ENCODE measurements around the gene SBK3. TPM values are rescaled to one million over a fixed set of nuclear protein-coding genes. Genes with fewer than 3 reads are reported as not detected.

SBK3 gene
- total RNA-seq, 6 experiments from 2014 or later, result 0.33 to 0.56 TPM; not detected in 4

- no peak for TF ChIP-seq CTCF (IDR thresholded peaks at IDR 0.05)
- TF ChIP-seq POLR2A (IDR thresholded peaks at IDR 0.05), result no peak
- H3K4me1 ChIP-seq, result peaks cover 0 to 5% (median 0%) of the 10 kb centered on the region in 4 donors
- WGBS (ENCODE audit: insufficient coverage, low coverage, low lambda C conversion rate, missing lambda C conversion rate), result 81% methylated on average over 7 of the region's 9 CpGs
- DNase-seq (no peak), ATAC-seq (no peak)
- H3K27me3 ChIP-seq, result peaks cover 0 to 6% of the 10 kb centered on the region in 2 donors
- no peak overlapping the region for H3K4me3 ChIP-seq
- no peaks in the 10 kb centered on the region for H3K36me3 ChIP-seq
- no peaks in the 10 kb centered on the region for H3K9me3 ChIP-seq
- no peak overlapping the region for H3K27ac ChIP-seq
- intact Hi-C loops (cut with DNase I), result no loop called here
These were observed 9.0 kb upstream of the SBK3 start for GRCh38 chr19:55554302-55554701.

- no peaks in the 10 kb centered on the region for H3K9me3 ChIP-seq
- 46% methylated on average over 11 of the region's 13 CpGs for WGBS (ENCODE audit: insufficient coverage, low coverage, low lambda C conversion rate, missing lambda C conversion rate)
- H3K27me3 ChIP-seq, result peaks cover 0 to 6% of the 10 kb centered on the region in 2 donors
- no peak overlapping the region for H3K4me3 ChIP-seq
- TF ChIP-seq POLR2A (IDR thresholded peaks at IDR 0.05), result no peak
- intact Hi-C loops (cut with DNase I), result no loop called here
- no peaks in the 10 kb centered on the region for H3K36me3 ChIP-seq
- peak in 2 of 4 donors; percentile 40 to 43 for ATAC-seq
- no peak overlapping the region for H3K27ac ChIP-seq
- DNase-seq, result no peak
- H3K4me1 ChIP-seq, result peaks cover 0 to 5% (median 0%) of the 10 kb centered on the region in 4 donors
These were observed 8.2 kb upstream of the SBK3 start for GRCh38 chr19:55553217-55554182.

- ATAC-seq (no peak), DNase-seq (no peak)
These were observed 7.3 kb upstream of the SBK3 start for GRCh38 chr19:55552620-55553019.

GRCh38 chr19:55552206-55552605, 6.9 kb upstream of the SBK3 start:
- TF ChIP-seq CTCF (IDR thresholded peaks at IDR 0.05) (no peak), POLR2A (IDR thresholded peaks at IDR 0.05) (no peak)
- Histone ChIP-seq H3K9me3 (no peaks in the 10 kb centered on the region), H3K27me3 (peaks cover 0 to 6% of the 10 kb centered on the region in 2 donors), H3K4me3 (no peak overlapping the region), H3K27ac (no peak overlapping the region), H3K36me3 (no peaks in the 10 kb centered on the region), H3K4me1 (peaks cover 0 to 5% (median 0%) of the 10 kb centered on the region in 4 donors)
- WGBS (ENCODE audit: insufficient coverage, low coverage, low lambda C conversion rate, missing lambda C conversion rate), result 69% methylated on average over 5 of the region's 5 CpGs
- ATAC-seq, result no peak
- no peak for DNase-seq
- intact Hi-C loops (cut with DNase I), result no loop called here

More at GRCh38 chr19:55552620-55553019, 7.3 kb upstream of the SBK3 start:
- Histone ChIP-seq H3K27me3 (peaks cover 0 to 6% of the 10 kb centered on the region in 2 donors), H3K4me1 (peaks cover 0 to 5% (median 0%) of the 10 kb centered on the region in 4 donors), H3K27ac (no peak overlapping the region), H3K4me3 (no peak overlapping the region), H3K36me3 (no peaks in the 10 kb centered on the region), H3K9me3 (no peaks in the 10 kb centered on the region)
- 59% methylated on average over 11 of the region's 13 CpGs for WGBS (ENCODE audit: insufficient coverage, low coverage, low lambda C conversion rate, missing lambda C conversion rate)
- intact Hi-C loops (cut with DNase I), result no loop called here
- TF ChIP-seq CTCF (IDR thresholded peaks at IDR 0.05) (no peak), POLR2A (IDR thresholded peaks at IDR 0.05) (no peak)

- Histone ChIP-seq H3K36me3 (no peaks in the 10 kb centered on the region), H3K4me3 (no peak overlapping the region), H3K27me3 (peaks cover 0 to 6% of the 10 kb centered on the region in 2 donors), H3K27ac (no peak overlapping the region), H3K9me3 (no peaks in the 10 kb centered on the region), H3K4me1 (peaks cover 0 to 5% (median 0%) of the 10 kb centered on the region in 4 donors)
- DNase-seq (no peak), ATAC-seq (no peak)
- intact Hi-C loops (cut with DNase I), result no loop called here
- WGBS (ENCODE audit: insufficient coverage, low coverage, low lambda C conversion rate, missing lambda C conversion rate), result 32% methylated on average over 7 of the region's 7 CpGs
- no peak for TF ChIP-seq POLR2A (IDR thresholded peaks at IDR 0.05)
- no peak for TF ChIP-seq CTCF (IDR thresholded peaks at IDR 0.05)
These were observed 4.9 kb upstream of the SBK3 start for GRCh38 chr19:55550321-55550650.
